Measurements from ENCODE around the gene MYBPH.

The MYBPH gene

GRCh38 chr1:203167026-203167912 is 8.4 kb downstream of the MYBPH start:
- Histone ChIP-seq H3K4me2 (ENCODE audit: low read length) (no peak overlapping the region), H3K4me1 (ENCODE audit: insufficient read depth, low read length, severe bottlenecking) (no peaks in the 10 kb centered on the region), H3K27ac (ENCODE audit: low read depth, low read length, poor library complexity, severe bottlenecking) (no peak overlapping the region), H3K36me3 (ENCODE audit: insufficient read depth, low read length) (no peaks in the 10 kb centered on the region), H3K79me2 (ENCODE audit: insufficient read depth, low read length) (no peaks in the 10 kb centered on the region), H3K9me2 (ENCODE audit: low read depth, low read length) (no peaks in the 10 kb centered on the region), H3K9me3 (ENCODE audit: low read length) (no peaks in the 10 kb centered on the region), H3K9ac (ENCODE audit: low read length) (no peak overlapping the region), H2AFZ (ENCODE audit: low read length) (no peak overlapping the region), H4K20me1 (ENCODE audit: insufficient read depth, low read length) (no peaks in the 10 kb centered on the region), H3K4me3 (ENCODE audit: low read depth, low read length, poor library complexity, severe bottlenecking) (no peak overlapping the region), H3F3A (ENCODE audit: insufficient read depth, low read length) (no peaks in the 10 kb centered on the region), H3K27me3 (ENCODE audit: insufficient read depth, low read length) (0 out of 2 replicates have a peak, but pooled peaks cover 9% of the 10 kb centered on the region)
- TF ChIP-seq EZH2 (IDR thresholded peaks at IDR 0.05; ENCODE audit: borderline replicate concordance, low read length) = no peak
- TF ChIP-seq, protein P1, sequence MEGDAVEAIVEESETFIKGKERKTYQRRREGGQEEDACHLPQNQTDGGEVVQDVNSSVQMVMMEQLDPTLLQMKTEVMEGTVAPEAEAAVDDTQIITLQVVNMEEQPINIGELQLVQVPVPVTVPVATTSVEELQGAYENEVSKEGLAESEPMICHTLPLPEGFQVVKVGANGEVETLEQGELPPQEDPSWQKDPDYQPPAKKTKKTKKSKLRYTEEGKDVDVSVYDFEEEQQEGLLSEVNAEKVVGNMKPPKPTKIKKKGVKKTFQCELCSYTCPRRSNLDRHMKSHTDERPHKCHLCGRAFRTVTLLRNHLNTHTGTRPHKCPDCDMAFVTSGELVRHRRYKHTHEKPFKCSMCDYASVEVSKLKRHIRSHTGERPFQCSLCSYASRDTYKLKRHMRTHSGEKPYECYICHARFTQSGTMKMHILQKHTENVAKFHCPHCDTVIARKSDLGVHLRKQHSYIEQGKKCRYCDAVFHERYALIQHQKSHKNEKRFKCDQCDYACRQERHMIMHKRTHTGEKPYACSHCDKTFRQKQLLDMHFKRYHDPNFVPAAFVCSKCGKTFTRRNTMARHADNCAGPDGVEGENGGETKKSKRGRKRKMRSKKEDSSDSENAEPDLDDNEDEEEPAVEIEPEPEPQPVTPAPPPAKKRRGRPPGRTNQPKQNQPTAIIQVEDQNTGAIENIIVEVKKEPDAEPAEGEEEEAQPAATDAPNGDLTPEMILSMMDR (IDR thresholded peaks at IDR 0.05; ENCODE audit: low read length) = no peak

- H2AFZ ChIP-seq (ENCODE audit: low read length) = no peak overlapping the region
- H3F3A ChIP-seq (ENCODE audit: insufficient read depth, low read length) = no peaks in the 10 kb centered on the region
- H4K20me1 ChIP-seq (ENCODE audit: insufficient read depth, low read length) = no peaks in the 10 kb centered on the region
- no peak overlapping the region for H3K4me2 ChIP-seq (ENCODE audit: low read length)
- no peaks in the 10 kb centered on the region for H3K79me2 ChIP-seq (ENCODE audit: insufficient read depth, low read length)
- H3K9me2 ChIP-seq (ENCODE audit: low read depth, low read length) = no peaks in the 10 kb centered on the region
- H3K4me3 ChIP-seq (ENCODE audit: low read depth, low read length, poor library complexity, severe bottlenecking) = no peak overlapping the region
- H3K9me3 ChIP-seq (ENCODE audit: low read length) = no peaks in the 10 kb centered on the region
- TF ChIP-seq, protein P1 (IDR thresholded peaks at IDR 0.05; ENCODE audit: low read length) = peak; percentile 33; the same call in 1 of the 2 replicates
- TF ChIP-seq EZH2 (IDR thresholded peaks at IDR 0.05; ENCODE audit: borderline replicate concordance, low read length) = no peak
- 0 out of 2 replicates have a peak, but pooled peaks cover 9% of the 10 kb centered on the region for H3K27me3 ChIP-seq (ENCODE audit: insufficient read depth, low read length)
- no peaks in the 10 kb centered on the region for H3K4me1 ChIP-seq (ENCODE audit: insufficient read depth, low read length, severe bottlenecking)
- no peak overlapping the region for H3K9ac ChIP-seq (ENCODE audit: low read length)
- no peaks in the 10 kb centered on the region for H3K36me3 ChIP-seq (ENCODE audit: insufficient read depth, low read length)
- no peak overlapping the region for H3K27ac ChIP-seq (ENCODE audit: low read depth, low read length, poor library complexity, severe bottlenecking)
These were observed 9.3 kb downstream of the MYBPH start for GRCh38 chr1:203166192-203166940.

- H3K9me2 ChIP-seq (ENCODE audit: low read depth, low read length) = no peaks in the 10 kb centered on the region
- no peaks in the 10 kb centered on the region for H3F3A ChIP-seq (ENCODE audit: insufficient read depth, low read length)
- H3K79me2 ChIP-seq (ENCODE audit: insufficient read depth, low read length) = no peaks in the 10 kb centered on the region
- peaks cover 9% of the 10 kb centered on the region; the same call in 1 of the 2 replicates for H3K27me3 ChIP-seq (ENCODE audit: insufficient read depth, low read length)
- H3K27ac ChIP-seq (ENCODE audit: low read depth, low read length, poor library complexity, severe bottlenecking) = no peak overlapping the region
- TF ChIP-seq EZH2 (IDR thresholded peaks at IDR 0.05; ENCODE audit: borderline replicate concordance, low read length) = no peak
- TF ChIP-seq, protein P1 (IDR thresholded peaks at IDR 0.05; ENCODE audit: low read length) = no peak
- H4K20me1 ChIP-seq (ENCODE audit: insufficient read depth, low read length) = no peaks in the 10 kb centered on the region
- H3K4me2 ChIP-seq (ENCODE audit: low read length) = no peak overlapping the region
- no peak overlapping the region for H2AFZ ChIP-seq (ENCODE audit: low read length)
- H3K9me3 ChIP-seq (ENCODE audit: low read length) = no peaks in the 10 kb centered on the region
- H3K36me3 ChIP-seq (ENCODE audit: insufficient read depth, low read length) = no peaks in the 10 kb centered on the region
- H3K4me3 ChIP-seq (ENCODE audit: low read depth, low read length, poor library complexity, severe bottlenecking) = no peak overlapping the region
- no peaks in the 10 kb centered on the region for H3K4me1 ChIP-seq (ENCODE audit: insufficient read depth, low read length, severe bottlenecking)
- H3K9ac ChIP-seq (ENCODE audit: low read length) = no peak overlapping the region
These were observed 9.8 kb downstream of the MYBPH start for GRCh38 chr1:203165800-203166161.

Measured in OCI-LY1 (cell line).